ENCODE data around the gene TECPR2.

DNA sequence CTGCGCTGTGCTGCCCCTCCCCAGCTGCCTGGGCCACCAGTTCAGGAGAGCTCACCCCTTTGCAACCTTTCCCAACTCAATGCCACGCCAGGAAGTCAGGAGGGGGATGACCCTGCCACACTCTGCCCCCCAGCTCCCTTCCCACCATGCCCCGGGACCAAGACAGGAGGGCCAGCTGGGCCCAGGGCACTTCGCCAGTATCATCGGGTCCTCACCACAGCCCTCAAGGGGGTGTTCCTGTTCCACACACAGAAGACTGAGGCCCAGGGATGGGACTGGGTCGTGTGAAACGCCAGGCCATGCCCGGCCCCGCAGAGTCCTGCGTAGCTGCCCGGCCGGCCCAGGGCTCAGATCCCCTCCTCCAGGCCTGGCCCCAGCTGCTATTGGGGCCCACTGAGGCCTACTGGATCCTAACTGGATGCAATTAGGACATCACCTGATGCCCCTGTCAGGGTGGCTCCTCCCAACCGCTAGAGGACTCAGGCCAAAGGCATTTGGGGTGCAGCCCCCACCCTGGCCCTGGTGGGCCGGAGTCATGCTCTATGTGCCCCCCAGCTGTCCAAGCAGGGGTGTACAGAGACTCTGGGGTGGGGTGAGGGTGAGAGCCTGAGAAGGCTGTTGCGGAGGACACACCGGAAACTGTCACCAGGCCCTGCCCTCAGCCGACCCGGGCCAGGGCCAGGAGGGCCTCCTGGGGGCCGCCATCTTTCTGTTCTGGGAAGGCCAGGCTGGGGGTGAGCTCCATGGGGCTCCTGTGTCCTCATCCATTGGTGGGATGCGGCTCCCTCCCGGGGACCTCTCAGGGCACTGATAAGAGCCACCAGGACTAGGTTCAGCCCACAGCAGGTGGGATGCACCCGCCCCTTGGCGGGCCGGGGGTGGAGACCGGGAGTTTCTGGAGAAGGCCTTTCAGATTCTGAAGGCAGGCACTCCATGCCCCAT, 176.1 kb downstream of the TECPR2 start:
- TF ChIP-seq BHLHE40 (IDR thresholded peaks at IDR 0.05; ENCODE audit: borderline replicate concordance), result no peak
- no peak for TF ChIP-seq FOXK2 (IDR thresholded peaks at IDR 0.05)
- TF ChIP-seq CTBP1 (IDR thresholded peaks at IDR 0.05; ENCODE audit: borderline replicate concordance), result no peak
- TF ChIP-seq FOXA1 (IDR thresholded peaks at IDR 0.05), result no peak
- no peak for TF ChIP-seq SP1 (IDR thresholded peaks at IDR 0.05)
- no peak for TF ChIP-seq TARDBP (IDR thresholded peaks at IDR 0.05)
- TF ChIP-seq FOXM1 (IDR thresholded peaks at IDR 0.05; ENCODE audit: borderline replicate concordance), result no peak
- no peak for TF ChIP-seq HDGF (IDR thresholded peaks at IDR 0.05; ENCODE audit: borderline replicate concordance)
- no peak for TF ChIP-seq NFRKB (IDR thresholded peaks at IDR 0.05)
- TF ChIP-seq ELF4 (IDR thresholded peaks at IDR 0.05), result no peak
- TF ChIP-seq, protein P1, sequence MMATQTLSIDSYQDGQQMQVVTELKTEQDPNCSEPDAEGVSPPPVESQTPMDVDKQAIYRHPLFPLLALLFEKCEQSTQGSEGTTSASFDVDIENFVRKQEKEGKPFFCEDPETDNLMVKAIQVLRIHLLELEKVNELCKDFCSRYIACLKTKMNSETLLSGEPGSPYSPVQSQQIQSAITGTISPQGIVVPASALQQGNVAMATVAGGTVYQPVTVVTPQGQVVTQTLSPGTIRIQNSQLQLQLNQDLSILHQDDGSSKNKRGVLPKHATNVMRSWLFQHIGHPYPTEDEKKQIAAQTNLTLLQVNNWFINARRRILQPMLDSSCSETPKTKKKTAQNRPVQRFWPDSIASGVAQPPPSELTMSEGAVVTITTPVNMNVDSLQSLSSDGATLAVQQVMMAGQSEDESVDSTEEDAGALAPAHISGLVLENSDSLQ (IDR thresholded peaks at IDR 0.05), result no peak
- TF ChIP-seq ZNF384 (IDR thresholded peaks at IDR 0.05), result no peak
- no peak for TF ChIP-seq ARNT (IDR thresholded peaks at IDR 0.05)

All from HEK293T (cell line).